K562 treated with DMSO at 1 percent for 12 hours (cell line): ENCODE measurements around the gene DCP1A. TPM values are rescaled to one million over a fixed set of nuclear protein-coding genes. Genes with fewer than 3 reads are reported as not detected.

Experiments
- total RNA-seq: library from RNA; unstranded; fragments of 300-600 nt; gene quantifications from 2 replicates; pipeline ENCODE4 v1.2.3, GENCODE V29; 2022; ENCODE audit not compliant: insufficient read depth

The DCP1A gene
- total RNA-seq = 4.3 and 11.6 TPM in 2 replicates

GRCh38 chr3:53347261-53348064 lies at the start of gene DCP1A:
Gene DCP1A, minus strand, starts transcription at chr3:53347543. Its CDS starts 26 bp downstream, at chr3:53347517.

DNA sequence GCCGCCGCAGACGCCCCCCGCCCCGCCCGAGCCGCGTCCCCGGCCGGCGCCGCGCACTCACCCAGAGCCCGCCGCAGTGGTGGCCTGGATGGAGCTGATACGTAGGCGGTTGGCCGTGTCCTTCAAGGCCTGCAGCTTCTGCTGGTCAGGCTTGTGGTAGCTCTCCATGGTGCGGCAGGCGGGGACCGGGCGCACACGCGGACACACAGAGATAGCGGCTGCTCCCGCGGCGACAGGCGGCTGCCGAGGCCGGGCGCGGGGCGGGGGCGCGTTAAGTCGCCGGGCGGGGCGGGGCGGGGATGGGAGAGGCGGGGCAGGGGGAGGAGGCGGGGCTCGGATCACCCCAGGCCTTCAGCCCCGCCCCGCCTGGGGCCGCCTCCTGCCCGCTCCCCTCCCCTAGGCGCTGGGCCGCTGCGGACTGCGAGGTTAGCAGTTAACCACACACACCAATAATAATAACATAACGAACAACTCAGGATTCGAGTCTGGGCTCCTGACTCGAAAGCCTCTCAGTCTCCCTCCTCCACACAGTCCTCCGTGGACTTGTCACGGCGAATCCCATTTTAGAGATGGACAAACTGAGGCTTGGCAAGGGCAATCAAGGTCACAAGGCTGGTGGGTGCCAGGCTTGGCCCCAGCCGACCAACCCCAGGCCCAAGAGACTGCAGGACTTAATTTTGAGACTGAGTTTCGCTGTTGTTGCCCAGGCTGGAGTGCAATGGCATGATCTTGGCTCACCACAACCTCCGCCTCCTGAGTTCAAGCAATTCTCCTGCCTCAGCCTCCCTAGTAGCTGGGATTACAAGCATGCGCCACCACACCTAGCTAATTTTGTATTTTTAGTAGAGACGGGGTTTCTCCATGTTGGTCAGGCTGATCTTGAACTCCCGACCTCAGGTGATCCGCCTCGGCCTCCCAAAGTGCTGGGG lies 91.3 kb downstream of the DCP1A start, which contains the start of gene TKT:
TSS of gene TKT (minus strand) at position 248 of the 929 bp plus-strand sequence. CDS start at position 168, 80 bp downstream.

Other genes with a start within 250 kb of the DCP1A start
- 8.5 and 9.3 TPM in 2 replicates for gene RFT1, start 217.1 kb downstream of the DCP1A start, total RNA-seq
- 9.9 and 15.3 TPM in 2 replicates for gene PRKCD, start 186.3 kb downstream of the DCP1A start, total RNA-seq
- 206 and 244 TPM in 2 replicates for gene TKT, start 91.5 kb downstream of the DCP1A start, total RNA-seq
- not detected in 2 replicates for gene CACNA1D, start 147.1 kb upstream of the DCP1A start, total RNA-seq